Body of pancreas (tissue), 4 donors: ENCODE data around the gene IGFL4.

ENCODE experiments used
- CTCF ChIP-seq, 7 experiments: fragments of 450-650 bp in 4 of 7; fragments of 200-600 bp in 3 of 7; sonication (generic) in 3 of 7; IDR thresholded peaks; one replicate each; pipeline ENCODE4 v1.5.1; 2016 to 2019; ENCODE audit warnings: antibody characterized with exemption in 7 of 7
- POLR2A ChIP-seq, 3 donors: fragments of 450-650 bp; IDR thresholded peaks; one replicate each; pipeline ENCODE4 v1.6.1; 2016; ENCODE audit warnings: antibody characterized with exemption in 3 of 3, mild to moderate bottlenecking in 2 of 3

GRCh38 chr19:46033401-46033800, 7.4 kb downstream of the IGFL4 start:
- no peak for TF ChIP-seq CTCF (IDR thresholded peaks at IDR 0.05)
- TF ChIP-seq POLR2A (IDR thresholded peaks at IDR 0.05) = no peak
